ENCODE measurements around the gene ANKRD40.
"Not testable (repeated sequence)": the region's sequence is repeated elsewhere in the genome, so short reads cannot be mapped to it uniquely, and the experiment has no call there.

The ANKRD40 gene

GRCh38 chr17:50686494-50687199, 21.1 kb downstream of the ANKRD40 start:
- DNase-seq (ENCODE audit: low read depth), result no peak

- no peak for DNase-seq (ENCODE audit: low read depth)
These were observed 21.8 kb downstream of the ANKRD40 start for GRCh38 chr17:50685691-50686493.

GRCh38 chr17:50685334-50685665, 22.4 kb downstream of the ANKRD40 start:
- no peak for DNase-seq (ENCODE audit: low read depth)

- no peak for DNase-seq (ENCODE audit: low read depth)
These were observed 22.9 kb downstream of the ANKRD40 start for GRCh38 chr17:50684612-50685333.

- DNase-seq (ENCODE audit: low read depth), result no peak
These were observed 23.5 kb downstream of the ANKRD40 start for GRCh38 chr17:50684288-50684611.

GRCh38 chr17:50683434-50684287, 24.1 kb downstream of the ANKRD40 start:
- no peak for DNase-seq (ENCODE audit: low read depth)

- no peak for DNase-seq (ENCODE audit: low read depth)
These were observed 24.8 kb downstream of the ANKRD40 start for GRCh38 chr17:50682938-50683337.

GRCh38 chr17:50682441-50682840, 25.3 kb downstream of the ANKRD40 start:
- DNase-seq (ENCODE audit: low read depth), result no peak

GRCh38 chr17:50681263-50682200, 26.2 kb downstream of the ANKRD40 start:
- no peak for DNase-seq (ENCODE audit: low read depth)

GRCh38 chr17:50680543-50681262, 27.0 kb downstream of the ANKRD40 start:
- not testable (repeated sequence) for DNase-seq (ENCODE audit: low read depth)

- no peak for DNase-seq (ENCODE audit: low read depth)
These were observed 27.6 kb downstream of the ANKRD40 start for GRCh38 chr17:50680126-50680525.

- DNase-seq (ENCODE audit: low read depth), result no peak
These were observed 28.6 kb downstream of the ANKRD40 start for GRCh38 chr17:50679008-50679544.

- DNase-seq (ENCODE audit: low read depth), result no peak
These were observed 29.8 kb downstream of the ANKRD40 start for GRCh38 chr17:50677851-50678375.

GRCh38 chr17:50676065-50676975, 31.4 kb downstream of the ANKRD40 start:
- no peak for DNase-seq (ENCODE audit: low read depth)

GRCh38 chr17:50675627-50676026, 32.1 kb downstream of the ANKRD40 start:
- DNase-seq (ENCODE audit: low read depth), result no peak

GRCh38 chr17:50675190-50675589, 32.5 kb downstream of the ANKRD40 start:
- DNase-seq (ENCODE audit: low read depth), result no peak

GRCh38 chr17:50672831-50673551, 34.7 kb downstream of the ANKRD40 start:
- DNase-seq (ENCODE audit: low read depth), result no peak

- no peak for DNase-seq (ENCODE audit: low read depth)
These were observed 35.6 kb downstream of the ANKRD40 start for GRCh38 chr17:50672071-50672470.

Measured in T-helper 22 cell (primary cell).